IPS-18a (cell line): ENCODE data around the gene GULP1.

ENCODE experiments used
- H3K27ac ChIP-seq: one replicate; pipeline ENCODE4 v1.5.1; 2013; ENCODE audit warnings: low read length
- H3K27me3 ChIP-seq: one replicate; pipeline ENCODE4 v1.6.1; 2013; ENCODE audit warnings: mild to moderate bottlenecking, low read length; ENCODE audit not compliant: control insufficient read depth, insufficient read depth
- H3K36me3 ChIP-seq: one replicate; pipeline ENCODE4 v1.6.1; 2013; ENCODE audit warnings: low read depth, low read length; ENCODE audit not compliant: control insufficient read depth
- H3K4me1 ChIP-seq: one replicate; pipeline ENCODE4 v1.6.1; 2013; ENCODE audit warnings: low read depth, low read length; ENCODE audit not compliant: control insufficient read depth
- H3K4me3 ChIP-seq: one replicate; pipeline ENCODE4 v1.5.1; 2013; ENCODE audit warnings: low read length
- H3K9ac ChIP-seq: one replicate; pipeline ENCODE4 v1.6.1; 2013; ENCODE audit warnings: mild to moderate bottlenecking, low read length, moderate library complexity
- H3K9me3 ChIP-seq: one replicate; pipeline ENCODE4 v1.6.1; 2013; ENCODE audit warnings: low read depth, low read length; ENCODE audit not compliant: control insufficient read depth

GULP1 gene

DNA sequence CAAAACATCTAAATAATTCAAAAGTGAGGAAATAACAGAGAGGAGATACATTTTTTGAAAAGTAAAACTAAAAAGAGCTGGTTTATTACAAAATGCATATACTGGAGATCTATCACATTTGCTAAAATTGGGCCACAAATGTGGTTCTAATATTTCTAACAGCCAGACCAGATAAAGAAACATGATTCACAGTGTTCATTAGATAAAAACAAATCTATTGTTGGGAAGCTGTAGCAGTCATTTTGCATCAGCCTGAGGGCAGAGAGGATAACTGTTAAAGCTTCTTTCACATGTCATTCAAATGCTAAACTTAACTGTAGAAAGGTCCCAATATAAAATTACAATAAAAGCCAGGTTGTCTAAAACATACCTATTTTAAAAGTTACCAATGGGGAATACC is 148.3 kb downstream of the GULP1 start:
- no peak overlapping the region for H3K9ac ChIP-seq

DNA sequence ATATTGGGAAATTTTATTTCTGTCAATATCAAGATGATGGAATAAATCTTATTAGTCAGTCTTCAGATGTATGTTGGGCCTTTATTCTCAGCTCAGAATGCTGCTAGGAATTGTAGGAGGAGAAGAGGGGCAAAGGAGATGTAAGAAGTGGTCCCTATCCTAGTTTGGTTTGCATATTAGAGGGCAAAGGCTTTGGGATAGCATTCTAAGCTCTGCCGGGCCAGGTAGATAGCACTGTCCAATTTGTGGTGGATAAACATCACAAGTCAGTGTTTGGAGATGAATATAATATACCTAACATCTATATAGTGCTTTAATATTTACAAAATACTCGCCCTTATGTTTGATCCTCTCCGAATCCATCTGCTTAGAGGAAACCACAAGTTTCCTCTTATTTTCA is 149.2 kb downstream of the GULP1 start:
- H3K27ac ChIP-seq: no peak overlapping the region
- H3K9ac ChIP-seq: no peak overlapping the region
- H3K4me1 ChIP-seq: peaks cover 34% of the 10 kb centered on the region
- H3K4me3 ChIP-seq: no peak overlapping the region
- no peaks in the 10 kb centered on the region for H3K9me3 ChIP-seq
- H3K36me3 ChIP-seq: no peaks in the 10 kb centered on the region
- H3K27me3 ChIP-seq: no peaks in the 10 kb centered on the region

More for the DNA sequence above, 148.3 kb downstream of the GULP1 start:
- Histone ChIP-seq H3K27me3 (no peaks in the 10 kb centered on the region), H3K4me3 (no peak overlapping the region), H3K36me3 (no peaks in the 10 kb centered on the region), H3K27ac (no peak overlapping the region), H3K4me1 (peaks cover 34% of the 10 kb centered on the region), H3K9me3 (no peaks in the 10 kb centered on the region)

DNA sequence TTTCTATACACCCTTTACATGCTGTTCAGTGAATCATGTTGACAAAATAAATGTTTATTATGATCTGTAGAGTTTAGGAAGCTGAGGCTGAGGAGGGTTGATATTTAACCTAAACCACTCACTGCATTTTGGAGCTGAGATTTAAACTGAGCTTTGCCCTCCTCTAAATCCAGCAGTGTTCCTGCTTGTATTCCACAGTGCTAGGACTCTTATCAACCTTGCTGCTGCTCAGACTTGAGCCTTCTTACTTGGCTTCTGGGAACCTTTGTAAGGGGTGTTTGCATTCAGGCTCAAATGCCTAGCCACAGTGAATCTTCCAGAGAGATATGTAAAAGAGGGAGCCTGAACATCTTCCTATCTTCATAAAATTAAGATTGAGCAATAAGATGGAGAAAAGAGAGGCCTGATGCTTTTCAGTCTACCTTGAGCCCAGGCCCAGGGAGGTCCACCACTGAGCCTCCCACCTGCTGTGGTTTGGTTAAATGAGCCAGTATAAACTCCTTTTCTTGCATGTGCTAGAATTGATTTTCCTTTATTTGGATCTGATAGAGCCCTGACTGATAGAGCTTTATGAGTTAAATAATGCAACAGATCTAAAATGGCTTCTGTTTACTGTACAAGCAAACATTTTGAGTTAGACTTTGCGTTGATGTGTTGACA is 149.7 kb downstream of the GULP1 start:
- H3K36me3 ChIP-seq: no peaks in the 10 kb centered on the region
- no peak overlapping the region for H3K9ac ChIP-seq
- H3K27ac ChIP-seq: no peak overlapping the region
- peaks cover 34% of the 10 kb centered on the region for H3K4me1 ChIP-seq
- H3K9me3 ChIP-seq: no peaks in the 10 kb centered on the region
- no peaks in the 10 kb centered on the region for H3K27me3 ChIP-seq
- no peak overlapping the region for H3K4me3 ChIP-seq

DNA sequence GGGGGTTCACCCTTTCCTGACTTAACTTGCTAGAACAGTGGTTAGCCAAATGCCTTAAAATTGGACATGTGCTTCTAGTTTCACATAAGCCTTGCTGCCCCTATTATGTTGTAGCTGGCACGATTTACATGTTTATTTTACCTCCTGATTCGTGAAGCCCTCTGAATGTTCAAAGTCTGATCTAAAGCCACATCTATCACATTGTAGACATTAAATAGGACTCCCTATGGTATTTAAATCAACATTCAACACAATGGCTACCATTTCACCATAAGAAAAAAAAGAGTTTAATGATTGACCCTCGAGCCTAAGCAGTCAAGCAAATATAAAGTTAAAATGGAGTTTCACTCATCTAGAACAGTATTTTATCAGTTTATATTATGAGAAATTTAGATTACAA is 151.5 kb downstream of the GULP1 start:
- H3K4me3 ChIP-seq: no peak overlapping the region
- H3K36me3 ChIP-seq: no peaks in the 10 kb centered on the region
- no peak overlapping the region for H3K9ac ChIP-seq
- no peak overlapping the region for H3K27ac ChIP-seq
- no peaks in the 10 kb centered on the region for H3K9me3 ChIP-seq
- no peaks in the 10 kb centered on the region for H3K27me3 ChIP-seq
- H3K4me1 ChIP-seq: peaks cover 34% of the 10 kb centered on the region

DNA sequence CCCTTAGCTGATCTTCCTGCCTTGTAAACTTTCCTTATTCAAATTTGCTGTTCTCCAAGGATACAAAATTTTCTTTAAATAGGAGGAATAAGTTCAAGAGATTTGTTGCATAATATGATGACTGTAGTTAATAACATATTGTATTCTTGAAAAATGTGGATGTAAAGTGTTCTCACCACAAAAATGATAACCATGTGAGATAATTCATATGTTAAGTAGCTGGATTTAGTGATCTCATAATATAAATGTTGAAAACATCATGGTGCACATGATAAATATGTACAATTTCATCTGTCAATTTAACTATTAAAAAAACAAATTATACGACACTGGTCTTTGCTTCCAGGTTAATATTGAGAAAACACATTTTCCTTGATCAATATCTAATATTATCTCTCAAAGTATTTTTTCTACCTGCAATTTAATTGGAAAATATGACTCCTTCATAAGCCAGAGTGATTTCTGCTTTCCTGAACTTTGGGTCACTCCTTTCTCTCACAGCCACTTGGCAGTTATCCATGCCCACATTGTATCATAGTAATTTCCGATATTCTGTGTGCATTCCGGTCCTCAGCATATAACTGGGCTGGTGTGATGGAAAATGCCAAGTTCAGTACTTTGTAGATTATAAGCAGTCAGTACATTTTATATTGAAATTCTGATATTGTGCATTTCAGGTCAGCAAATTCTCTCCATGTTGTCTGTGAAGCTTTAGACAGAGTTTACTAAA is 152.6 kb downstream of the GULP1 start:
- no peak overlapping the region for H3K9ac ChIP-seq

DNA sequence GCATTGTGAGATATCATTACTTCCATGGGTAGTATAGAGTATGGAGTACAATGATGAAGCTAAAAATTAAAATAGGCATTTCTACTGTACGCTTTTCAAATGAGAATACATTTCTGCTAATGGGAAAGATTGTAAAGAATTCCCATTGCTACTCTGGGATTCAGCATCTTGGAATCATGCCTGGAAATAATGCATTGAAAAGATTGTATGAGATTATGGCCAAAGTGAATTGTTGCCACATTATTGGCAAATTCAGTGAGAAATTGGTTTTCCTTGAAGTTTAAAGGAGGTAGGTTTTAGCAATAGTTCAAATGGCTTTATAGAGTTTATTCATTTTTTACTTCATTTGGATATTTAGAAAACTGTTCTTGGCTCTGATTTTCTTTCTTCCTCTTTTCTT is 157.9 kb downstream of the GULP1 start:
- Histone ChIP-seq H3K27me3 (no peaks in the 10 kb centered on the region), H3K9me3 (peaks cover 19% of the 10 kb centered on the region), H3K27ac (no peak overlapping the region), H3K36me3 (no peaks in the 10 kb centered on the region), H3K4me1 (no peaks in the 10 kb centered on the region), H3K4me3 (no peak overlapping the region), H3K9ac (no peak overlapping the region)

More for the DNA sequence above, 152.6 kb downstream of the GULP1 start:
- Histone ChIP-seq H3K36me3 (no peaks in the 10 kb centered on the region), H3K27ac (no peak overlapping the region), H3K9me3 (no peaks in the 10 kb centered on the region), H3K4me3 (no peak overlapping the region), H3K4me1 (peaks cover 29% of the 10 kb centered on the region), H3K27me3 (no peaks in the 10 kb centered on the region)

DNA sequence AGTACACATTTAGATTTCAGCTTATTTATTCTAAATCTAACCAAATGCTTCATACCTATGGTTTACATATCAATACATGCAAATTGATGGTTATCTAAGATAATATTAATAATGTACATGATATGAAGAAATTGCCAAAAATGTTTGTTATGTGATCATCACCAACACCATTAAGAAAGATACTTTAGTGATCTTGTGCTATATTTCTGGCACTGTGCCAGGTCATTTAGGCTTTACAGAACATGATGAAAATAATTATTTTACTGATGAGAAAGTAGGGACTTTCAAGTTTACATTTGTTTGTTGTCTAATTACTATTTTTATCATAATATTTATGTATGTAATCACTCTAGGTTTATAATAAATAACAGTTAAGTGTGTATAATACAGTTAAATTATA is 158.3 kb downstream of the GULP1 start:
- Histone ChIP-seq H3K9ac (no peak overlapping the region), H3K27ac (no peak overlapping the region), H3K4me1 (no peaks in the 10 kb centered on the region), H3K27me3 (no peaks in the 10 kb centered on the region), H3K36me3 (no peaks in the 10 kb centered on the region), H3K9me3 (peaks cover 22% of the 10 kb centered on the region), H3K4me3 (no peak overlapping the region)

DNA sequence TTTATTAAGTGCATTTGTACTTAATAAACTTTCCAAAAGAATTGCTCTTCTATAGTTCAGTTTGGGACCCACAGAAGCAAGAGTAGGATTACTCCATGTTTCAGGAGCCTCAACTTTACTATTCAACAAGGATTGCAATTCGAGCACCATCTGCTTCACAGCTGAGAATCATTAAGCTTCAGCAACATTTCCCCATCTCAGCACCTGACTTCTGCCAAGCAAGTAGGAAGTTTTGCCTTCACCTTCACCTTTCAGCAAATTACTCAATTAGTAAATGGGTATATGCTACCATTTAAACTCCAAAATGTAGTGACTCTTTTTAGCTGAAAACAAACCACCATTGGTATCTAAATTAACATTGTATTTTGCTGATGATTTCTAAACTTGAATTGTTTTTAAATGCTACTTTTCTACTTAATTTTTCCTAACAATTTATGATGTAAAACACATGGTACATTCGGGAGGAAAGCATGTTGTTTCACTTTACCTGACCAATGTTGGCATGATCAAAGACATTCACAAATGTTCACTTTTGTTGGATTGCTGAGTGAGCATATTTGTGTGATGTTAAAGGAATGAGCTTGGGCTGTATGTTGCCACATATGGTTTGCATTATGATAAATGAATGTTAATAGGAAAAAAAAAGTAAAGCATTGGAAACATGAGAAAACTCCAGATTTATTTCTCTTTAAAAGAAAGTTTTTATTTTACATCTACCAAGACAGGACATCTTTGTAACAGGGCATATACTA is 159.2 kb downstream of the GULP1 start:
- no peak overlapping the region for H3K9ac ChIP-seq
- peaks cover 22% of the 10 kb centered on the region for H3K9me3 ChIP-seq
- no peaks in the 10 kb centered on the region for H3K4me1 ChIP-seq
- H3K27me3 ChIP-seq: no peaks in the 10 kb centered on the region
- no peak overlapping the region for H3K4me3 ChIP-seq
- no peaks in the 10 kb centered on the region for H3K36me3 ChIP-seq
- no peak overlapping the region for H3K27ac ChIP-seq

DNA sequence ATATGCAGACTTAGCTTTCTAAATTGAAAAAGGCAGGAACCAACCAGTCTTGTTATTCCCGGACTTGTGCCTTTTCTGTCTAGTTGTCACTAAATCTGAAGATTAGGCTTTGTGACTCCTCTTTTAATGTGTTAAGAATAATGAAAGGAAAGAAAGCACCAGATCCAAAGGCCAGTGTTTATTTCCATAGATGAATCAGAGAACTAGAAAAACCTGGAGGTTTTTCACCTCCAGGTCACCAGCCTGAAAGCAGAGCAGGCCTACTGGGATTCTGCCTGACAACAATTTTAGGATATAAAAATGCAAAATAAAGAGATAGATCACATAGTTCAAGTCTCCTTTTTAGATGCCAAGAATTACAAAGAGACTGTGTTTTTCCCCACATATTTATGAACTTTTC is 160.4 kb downstream of the GULP1 start:
- peaks cover 22% of the 10 kb centered on the region for H3K9me3 ChIP-seq
- no peak overlapping the region for H3K9ac ChIP-seq
- H3K27me3 ChIP-seq: no peaks in the 10 kb centered on the region
- no peaks in the 10 kb centered on the region for H3K36me3 ChIP-seq
- no peak overlapping the region for H3K4me3 ChIP-seq
- no peaks in the 10 kb centered on the region for H3K4me1 ChIP-seq
- no peak overlapping the region for H3K27ac ChIP-seq

DNA sequence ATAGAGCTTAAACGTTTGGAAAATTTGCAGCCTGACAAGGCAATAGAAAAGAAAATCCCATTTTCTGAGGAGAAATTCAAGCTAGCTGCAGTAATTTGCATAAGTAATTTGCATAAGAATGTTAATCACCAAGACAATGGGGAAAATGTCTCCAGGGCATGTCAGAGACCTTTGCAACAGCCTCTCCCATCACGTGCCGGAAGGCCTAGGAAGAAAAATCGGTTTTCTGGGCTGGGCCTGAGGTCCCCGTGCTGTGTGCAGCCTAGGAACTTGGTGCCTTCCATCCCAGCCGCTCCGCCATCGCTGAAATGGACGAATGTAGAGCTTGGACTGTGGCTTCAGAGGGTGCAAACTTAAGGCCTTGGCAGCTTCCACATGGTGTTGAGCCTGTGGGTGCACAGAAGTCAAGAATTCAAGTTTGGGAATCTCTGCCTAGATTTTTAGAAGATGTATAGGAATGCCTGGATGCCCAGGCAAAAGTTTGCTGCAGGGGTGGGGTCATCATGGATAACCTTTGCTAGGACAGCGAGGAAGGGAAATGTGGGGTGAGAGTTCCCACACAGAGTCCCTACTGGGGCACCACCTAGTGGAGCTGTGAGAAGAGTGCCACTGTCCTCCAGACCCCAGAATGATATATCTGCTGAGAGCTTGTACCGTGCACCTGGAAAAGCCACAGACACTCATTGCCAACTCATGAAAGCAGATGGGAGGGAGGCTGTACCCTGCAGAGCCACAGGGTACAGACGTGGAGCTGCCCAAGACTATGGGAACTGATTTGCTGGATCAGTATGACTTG is 164.6 kb downstream of the GULP1 start:
- Histone ChIP-seq H3K4me3 (no peak overlapping the region), H3K27me3 (no peaks in the 10 kb centered on the region), H3K9ac (no peak overlapping the region), H3K9me3 (peaks cover 22% of the 10 kb centered on the region), H3K4me1 (no peaks in the 10 kb centered on the region), H3K27ac (no peak overlapping the region), H3K36me3 (no peaks in the 10 kb centered on the region)

DNA sequence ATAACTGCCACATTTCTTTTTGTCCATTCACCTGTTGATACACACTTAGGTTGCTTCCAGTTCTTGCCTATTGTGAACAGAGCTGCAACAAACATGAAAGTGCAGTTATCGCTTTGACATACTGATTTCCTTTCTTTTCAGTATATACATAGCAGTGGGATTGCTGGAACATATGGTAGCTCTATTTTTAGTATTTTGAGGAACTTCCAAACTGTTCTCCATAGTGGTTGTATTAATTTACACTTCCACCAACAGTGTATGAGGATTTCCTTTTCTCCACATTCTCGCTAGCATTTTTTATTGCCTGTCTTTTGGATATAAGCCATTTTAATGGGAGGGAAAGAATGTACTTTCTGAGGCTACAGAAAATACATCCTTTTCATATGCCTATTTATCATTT is 167.4 kb downstream of the GULP1 start:
- Histone ChIP-seq H3K27ac (no peak overlapping the region), H3K36me3 (no peaks in the 10 kb centered on the region), H3K9ac (no peak overlapping the region), H3K4me1 (peaks cover 23% of the 10 kb centered on the region), H3K9me3 (peaks cover 8% of the 10 kb centered on the region), H3K4me3 (no peak overlapping the region), H3K27me3 (no peaks in the 10 kb centered on the region)
